Right lobe of liver (tissue), 4 donors: ENCODE data around the gene AKR1B1.

ENCODE experiments used
- CTCF ChIP-seq, 4 donors: fragments of 200-600 bp in 3 of 4; fragments of 450-650 bp in 1 of 4; IDR thresholded peaks; one replicate each; pipeline versions ENCODE4 v1.5.1 to v1.8.0; 2016 to 2022; ENCODE audit warnings: antibody characterized with exemption in 4 of 4, mild to moderate bottlenecking in 2 of 4
- POLR2A ChIP-seq: fragments of 450-650 bp; IDR thresholded peaks from one replicate; pipeline ENCODE4 v1.6.1; 2017; ENCODE audit warnings: antibody characterized with exemption, mild to moderate bottlenecking
- donor health status: DM: no; HTN: no; CAD: no.
- donor health status: DM: no; HTN: no; CAD: no.
- donor health status: DM: no; HTN: yes; CAD: no.

GRCh38 chr7:134458341-134458805 lies 527 bp downstream of the AKR1B1 start:
- TF ChIP-seq CTCF (IDR thresholded peaks at IDR 0.05) (peak in 2 of 4 donors; percentile 14 to 19), POLR2A (no peak)
